Activated effector memory CD4-positive, alpha-beta T cell treated with anti-CD3 and anti-CD28 coated beads, Interleukin-2, amount 50 U/mL, for 16 hours (primary cell): ENCODE data around the gene FABP2.
"Not testable (repeated sequence)": the region's sequence is repeated elsewhere in the genome, so short reads cannot be mapped to it uniquely, and the experiment has no call there.

Experiments
- DNase-seq: peaks from one replicate; pipeline ENCODE4 v3.0.0-alpha.2; 2020

The FABP2 gene

DNA sequence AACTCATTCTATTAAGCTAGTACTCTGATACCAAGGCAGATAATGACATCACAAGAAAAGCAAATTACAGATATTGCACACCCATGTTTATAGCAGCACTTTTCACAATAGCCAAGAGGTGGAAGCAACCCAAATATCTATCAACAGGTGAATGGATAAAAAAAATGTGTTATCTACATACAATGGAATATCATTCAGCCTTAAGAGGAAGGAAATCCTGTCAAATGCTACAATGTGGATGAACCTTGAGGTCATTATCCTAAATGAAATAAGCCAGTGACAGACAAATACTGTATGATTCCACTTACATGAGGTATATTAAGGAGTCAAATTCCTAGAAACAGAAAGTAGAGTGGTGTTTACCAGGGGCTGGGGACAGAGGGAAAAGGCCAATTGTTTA, 14.3 kb downstream of the FABP2 start:
- no peak for DNase-seq

GRCh38 chr4:119304431-119304830, 17.5 kb downstream of the FABP2 start:
- DNase-seq: no peak

- no peak for DNase-seq
These were observed 18.2 kb downstream of the FABP2 start for GRCh38 chr4:119303587-119304305.

GRCh38 chr4:119302073-119302832, 19.7 kb downstream of the FABP2 start:
- DNase-seq: no peak

- DNase-seq: peak; percentile 97
These were observed 21.6 kb downstream of the FABP2 start for GRCh38 chr4:119300101-119300978.

GRCh38 chr4:119299741-119300100, 22.2 kb downstream of the FABP2 start:
- DNase-seq: no peak

- no peak for DNase-seq
These were observed 22.7 kb downstream of the FABP2 start for GRCh38 chr4:119299260-119299671.

DNA sequence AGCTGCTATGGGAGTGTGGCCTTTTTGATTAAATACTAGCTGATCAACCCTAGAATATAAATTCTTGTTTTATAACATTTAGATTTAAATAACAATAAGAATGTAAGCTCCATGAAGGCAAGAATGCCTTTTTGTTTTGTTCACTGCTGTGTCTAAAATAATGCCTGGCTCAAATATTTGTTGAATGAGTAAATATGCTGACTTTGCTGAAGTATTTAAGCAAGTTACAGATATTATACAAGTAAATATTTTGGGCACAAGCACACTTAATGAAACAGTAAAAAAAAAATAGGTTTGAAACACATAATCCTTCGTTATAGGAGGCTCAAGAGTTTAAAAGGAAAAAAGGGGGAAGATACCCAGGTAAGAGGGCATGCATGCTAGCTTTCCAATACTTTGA, 24.1 kb downstream of the FABP2 start:
- DNase-seq: no peak

GRCh38 chr4:119296356-119296755, 25.6 kb downstream of the FABP2 start:
- no peak for DNase-seq

DNA sequence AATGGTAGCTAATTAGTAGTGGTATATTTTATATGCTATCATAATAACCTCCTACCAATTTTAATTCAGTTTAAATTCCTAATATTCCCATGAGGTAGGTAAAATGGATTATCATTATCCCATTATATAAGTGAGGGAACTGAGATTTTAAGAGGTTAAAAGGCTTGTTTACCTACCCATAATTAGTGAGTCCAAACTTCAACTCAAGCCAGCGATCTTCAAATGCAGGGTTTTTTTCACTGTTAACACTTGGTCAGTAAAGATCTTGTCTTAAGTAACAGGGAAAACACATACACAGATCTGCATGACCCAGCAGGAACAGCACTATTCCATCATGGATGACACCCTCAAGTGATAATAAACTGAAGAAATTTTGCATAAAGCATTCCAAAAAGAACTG, 31.3 kb downstream of the FABP2 start:
- DNase-seq: no peak

- DNase-seq: no peak
These were observed 32.6 kb downstream of the FABP2 start for GRCh38 chr4:119289313-119289712.

DNA sequence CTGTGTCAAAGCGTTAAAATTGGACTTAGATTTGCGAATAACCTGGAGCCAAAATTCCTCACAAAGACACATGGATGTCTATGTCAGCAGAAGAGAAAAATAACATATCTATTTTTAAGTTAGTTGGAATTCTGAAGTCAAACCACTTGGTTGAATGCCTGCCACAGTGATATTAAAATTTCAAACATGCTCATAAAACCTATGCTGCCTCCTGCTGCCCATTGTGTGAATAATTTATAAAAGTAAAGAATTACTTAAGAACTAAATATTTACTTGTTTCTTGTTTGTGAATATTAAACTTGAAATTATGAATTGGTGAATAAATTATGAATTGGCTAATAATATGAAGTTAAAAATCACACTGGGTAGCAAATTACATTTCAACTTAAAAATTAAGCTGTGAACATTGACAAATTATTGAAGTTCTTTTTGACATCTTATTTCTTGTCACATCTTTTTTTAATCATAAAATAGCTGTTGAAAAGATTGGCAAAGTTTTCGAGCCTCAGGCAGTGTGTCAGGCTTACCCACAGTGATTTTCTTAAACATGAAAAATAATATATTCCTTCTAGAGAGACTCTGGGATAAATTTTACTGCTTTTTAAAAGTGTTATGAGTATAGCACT, 35.4 kb downstream of the FABP2 start:
- DNase-seq: no peak

DNA sequence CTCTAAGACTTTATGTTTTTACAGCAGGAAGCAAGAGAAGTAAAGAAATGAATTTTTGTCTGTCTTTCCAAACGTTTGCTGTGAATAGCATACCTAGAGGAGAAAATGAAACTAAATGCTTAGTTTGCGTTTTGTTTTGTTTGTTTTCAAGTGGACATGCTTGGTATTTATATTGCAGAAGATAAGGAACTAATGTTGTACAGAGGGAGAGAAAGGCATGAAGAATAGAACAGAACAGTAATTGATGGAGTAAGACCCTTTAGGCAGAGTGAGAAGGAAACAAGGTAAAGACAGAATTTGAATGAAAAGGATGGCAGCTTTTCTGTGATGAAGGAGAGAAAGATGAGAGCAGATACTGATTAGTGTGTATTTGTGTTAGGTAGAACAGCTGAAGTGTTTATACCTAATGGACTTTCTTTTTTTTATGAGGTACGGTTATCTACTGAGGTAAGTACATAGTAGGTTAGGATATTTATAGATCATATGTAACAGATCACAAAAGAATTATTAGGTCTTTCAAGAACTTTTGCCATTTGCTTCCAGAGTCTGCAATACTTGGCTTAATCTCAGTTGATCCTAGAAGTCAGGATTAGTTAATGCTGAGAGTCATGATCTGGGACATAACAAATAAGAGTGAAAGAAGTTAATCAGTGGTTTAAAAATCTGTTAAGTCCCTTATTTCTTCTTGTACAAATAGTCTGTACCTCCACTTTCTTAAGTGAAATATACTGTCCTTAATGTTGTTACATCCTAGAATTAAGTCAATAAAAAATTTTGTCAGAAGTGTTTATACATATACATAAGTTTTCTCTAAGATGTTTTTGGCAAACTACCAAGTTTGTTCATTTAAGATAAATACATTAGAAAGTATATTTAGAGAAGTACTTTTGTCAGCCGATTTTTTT, 36.8 kb downstream of the FABP2 start:
- no peak for DNase-seq

- DNase-seq: no peak
These were observed 40.5 kb downstream of the FABP2 start for GRCh38 chr4:119281393-119281792.

- not testable (repeated sequence) for DNase-seq
These were observed 42.0 kb downstream of the FABP2 start for GRCh38 chr4:119279945-119280344.

GRCh38 chr4:119279541-119279940, 42.4 kb downstream of the FABP2 start:
- not testable (repeated sequence) for DNase-seq

DNA sequence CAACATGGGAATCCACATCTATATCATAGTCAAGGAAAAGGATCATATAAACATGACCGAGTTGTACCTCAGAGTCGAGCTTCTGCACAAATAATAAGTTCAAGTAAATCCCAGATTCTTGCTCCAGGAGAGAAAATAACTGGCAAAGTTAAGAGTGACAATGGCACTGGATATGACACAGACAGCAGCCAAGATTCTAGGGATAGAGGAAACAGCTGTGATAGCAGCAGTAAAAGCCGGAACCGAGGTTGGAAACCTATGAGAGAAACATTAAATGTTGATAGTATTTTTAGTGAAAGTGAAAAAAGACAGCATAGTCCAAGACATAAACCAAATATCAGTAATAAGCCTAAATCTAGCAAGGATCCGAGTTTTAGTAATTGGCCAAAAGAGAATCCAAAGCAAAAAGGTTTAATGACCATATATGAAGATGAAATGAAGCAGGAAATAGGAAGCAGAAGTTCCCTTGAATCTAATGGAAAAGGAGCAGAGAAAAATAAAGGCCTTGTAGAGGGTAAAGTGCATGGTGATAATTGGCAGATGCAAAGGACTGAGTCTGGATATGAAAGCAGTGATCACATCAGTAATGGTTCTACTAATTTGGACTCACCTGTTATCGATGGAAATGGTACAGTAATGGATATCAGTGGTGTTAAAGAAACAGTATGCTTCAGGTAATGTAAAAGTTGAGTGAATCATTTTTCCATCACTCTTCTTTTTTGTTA, 50.4 kb downstream of the FABP2 start:
- no peak for DNase-seq

- no peak for DNase-seq
These were observed 53.5 kb downstream of the FABP2 start for GRCh38 chr4:119268466-119268865.
